ENCODE results near the gene MDM2.

MDM2 gene

DNA sequence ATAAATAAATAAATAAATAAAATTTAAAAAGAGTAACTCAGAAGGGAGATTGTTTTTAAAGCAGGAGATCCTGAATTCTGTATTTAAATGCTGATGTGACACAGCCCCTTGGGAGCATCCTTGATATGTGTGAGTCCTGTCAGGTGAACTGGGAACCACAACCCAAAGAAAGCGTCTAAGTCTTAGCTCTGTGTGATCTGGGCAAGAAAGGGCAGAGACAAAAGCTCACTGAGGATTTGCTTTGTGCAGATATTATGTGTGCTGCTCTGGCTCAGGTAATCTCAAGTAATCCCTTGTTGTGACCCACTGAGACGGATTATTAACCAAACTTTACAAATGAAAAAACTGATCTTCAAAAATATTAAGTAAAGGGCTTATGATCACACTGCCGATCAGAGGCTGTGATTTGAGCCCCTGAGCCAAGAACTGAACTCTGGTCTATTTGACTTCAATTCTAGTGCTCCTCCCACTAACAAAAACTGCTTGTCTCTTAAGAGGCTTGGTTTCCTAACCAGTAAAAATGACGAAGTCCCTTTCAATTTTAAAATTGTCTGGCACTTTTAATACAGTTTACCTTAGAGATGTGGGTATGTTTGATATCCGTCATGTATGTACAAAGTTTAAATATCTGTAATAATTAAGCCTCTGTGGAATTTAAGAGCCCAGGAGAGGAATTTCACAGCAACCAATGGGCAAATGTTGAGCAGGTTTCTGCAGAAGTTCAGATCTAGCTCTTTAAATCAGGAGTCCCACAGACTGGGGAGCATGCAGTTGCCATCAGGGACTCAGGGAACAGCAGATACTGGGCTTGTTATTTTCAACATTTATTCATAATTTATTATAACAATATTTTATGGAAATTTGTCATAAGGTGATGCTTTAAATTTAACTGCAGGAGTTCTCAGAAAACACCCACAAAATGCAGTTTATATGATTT lies 78.9 kb downstream of the MDM2 start:
- no peaks in the 10 kb centered on the region for H3K4me1 ChIP-seq (ENCODE audit: control insufficient read depth, insufficient read depth, low read length)
- WGBS, 2 experiments, result 90 to 92% methylated on average over 5 of the region's 5 CpGs
- no peaks in the 10 kb centered on the region for H3K36me3 ChIP-seq (ENCODE audit: control insufficient read depth, insufficient read depth, low read length)
- no peaks in the 10 kb centered on the region for H3K9me3 ChIP-seq (ENCODE audit: control insufficient read depth, low read length)
- no peak overlapping the region for H3K27ac ChIP-seq (ENCODE audit: insufficient read depth, low read depth, low read length, poor library complexity, severe bottlenecking)
- no peaks in the 10 kb centered on the region for H3K27me3 ChIP-seq (ENCODE audit: control insufficient read depth, insufficient read depth, low read length, poor library complexity, severe bottlenecking)
- no peak overlapping the region for H3K4me3 ChIP-seq (ENCODE audit: insufficient read depth, low read depth, low read length)

DNA sequence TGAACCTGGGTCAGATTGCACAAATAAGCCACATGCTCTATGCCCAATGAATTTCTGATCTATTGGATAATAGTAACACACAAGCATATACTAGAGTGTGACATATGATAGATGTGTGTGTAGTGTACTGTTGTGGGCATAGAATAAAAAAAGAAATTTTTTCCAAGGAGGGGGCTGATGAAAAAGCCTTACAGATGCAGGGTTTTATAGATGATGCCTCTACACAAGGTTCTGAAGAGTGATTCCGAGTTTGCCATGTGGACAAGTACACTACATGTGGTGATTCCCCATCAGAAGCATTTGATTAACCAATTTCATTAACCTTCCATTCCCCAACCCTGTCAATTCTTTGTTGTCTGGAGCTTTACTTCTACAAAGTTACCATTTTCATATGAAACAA lies 79.7 kb downstream of the MDM2 start:
- Histone ChIP-seq H3K27me3 (ENCODE audit: control insufficient read depth, insufficient read depth, low read length, poor library complexity, severe bottlenecking) (no peaks in the 10 kb centered on the region), H3K27ac (ENCODE audit: insufficient read depth, low read depth, low read length, poor library complexity, severe bottlenecking) (no peak overlapping the region), H3K4me1 (ENCODE audit: control insufficient read depth, insufficient read depth, low read length) (no peaks in the 10 kb centered on the region), H3K36me3 (ENCODE audit: control insufficient read depth, insufficient read depth, low read length) (no peaks in the 10 kb centered on the region), H3K9me3 (ENCODE audit: control insufficient read depth, low read length) (no peaks in the 10 kb centered on the region), H3K4me3 (ENCODE audit: insufficient read depth, low read depth, low read length) (no peak overlapping the region)
- 76 to 84% methylated on average over 1 of the region's 1 CpG for WGBS, 2 experiments

DNA sequence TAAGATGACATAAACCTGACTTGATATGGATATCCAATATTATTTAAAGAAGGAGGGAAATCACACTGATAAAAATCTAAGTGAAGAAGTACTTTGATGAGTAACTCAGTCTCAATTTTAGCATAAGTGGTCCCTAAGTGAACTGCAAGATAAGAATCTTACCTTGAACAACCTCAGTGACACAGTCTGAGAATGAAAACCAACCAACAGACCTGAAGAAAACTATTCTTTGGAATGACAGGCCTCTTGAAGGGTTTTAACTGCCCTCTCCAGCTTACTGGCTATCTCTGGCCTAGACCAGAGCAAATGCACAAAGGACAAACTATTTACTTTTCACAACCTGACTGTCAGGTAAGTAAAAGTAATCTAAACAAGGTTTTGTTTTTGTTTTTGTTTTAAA lies 80.3 kb downstream of the MDM2 start:
- no peaks in the 10 kb centered on the region for H3K4me1 ChIP-seq (ENCODE audit: control insufficient read depth, insufficient read depth, low read length)
- H3K4me3 ChIP-seq (ENCODE audit: insufficient read depth, low read depth, low read length), result no peak overlapping the region
- no peaks in the 10 kb centered on the region for H3K27me3 ChIP-seq (ENCODE audit: control insufficient read depth, insufficient read depth, low read length, poor library complexity, severe bottlenecking)
- no peak overlapping the region for H3K27ac ChIP-seq (ENCODE audit: insufficient read depth, low read depth, low read length, poor library complexity, severe bottlenecking)
- no peaks in the 10 kb centered on the region for H3K36me3 ChIP-seq (ENCODE audit: control insufficient read depth, insufficient read depth, low read length)
- no peaks in the 10 kb centered on the region for H3K9me3 ChIP-seq (ENCODE audit: control insufficient read depth, low read length)

DNA sequence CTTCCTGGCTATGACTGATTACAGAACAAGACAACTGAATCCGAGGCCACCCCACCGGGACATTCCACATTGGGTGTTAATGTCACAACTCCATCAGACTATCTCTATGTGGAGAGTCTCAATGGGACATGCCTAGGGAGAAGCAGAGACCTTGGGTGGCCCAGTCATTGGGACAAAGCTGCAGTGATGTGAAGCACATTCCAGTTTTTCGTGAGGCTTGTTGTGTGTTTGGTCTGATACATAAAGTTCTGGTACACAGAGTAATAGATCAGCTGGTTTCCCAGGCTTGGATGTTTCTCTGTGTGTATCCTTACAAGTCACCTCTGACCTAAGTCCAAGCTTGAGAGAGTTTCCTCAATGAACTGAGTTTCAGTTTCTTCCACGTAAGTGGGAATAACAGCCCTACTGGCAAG lies 82.7 kb downstream of the MDM2 start:
- Histone ChIP-seq H3K9me3 (ENCODE audit: control insufficient read depth, low read length) (no peaks in the 10 kb centered on the region), H3K27ac (ENCODE audit: insufficient read depth, low read depth, low read length, poor library complexity, severe bottlenecking) (no peak overlapping the region), H3K4me3 (ENCODE audit: insufficient read depth, low read depth, low read length) (no peak overlapping the region), H3K4me1 (ENCODE audit: control insufficient read depth, insufficient read depth, low read length) (no peaks in the 10 kb centered on the region), H3K36me3 (ENCODE audit: control insufficient read depth, insufficient read depth, low read length) (no peaks in the 10 kb centered on the region), H3K27me3 (ENCODE audit: control insufficient read depth, insufficient read depth, low read length, poor library complexity, severe bottlenecking) (no peaks in the 10 kb centered on the region)
- WGBS, 2 experiments, result 90 to 95% methylated on average over 4 of the region's 4 CpGs

GRCh38 chr12:68891141-68891540 lies 83.2 kb downstream of the MDM2 start:
- Histone ChIP-seq H3K27ac (ENCODE audit: insufficient read depth, low read depth, low read length, poor library complexity, severe bottlenecking) (no peak overlapping the region), H3K27me3 (ENCODE audit: control insufficient read depth, insufficient read depth, low read length, poor library complexity, severe bottlenecking) (no peaks in the 10 kb centered on the region), H3K4me3 (ENCODE audit: insufficient read depth, low read depth, low read length) (no peak overlapping the region), H3K36me3 (ENCODE audit: control insufficient read depth, insufficient read depth, low read length) (no peaks in the 10 kb centered on the region), H3K9me3 (ENCODE audit: control insufficient read depth, low read length) (no peaks in the 10 kb centered on the region), H3K4me1 (ENCODE audit: control insufficient read depth, insufficient read depth, low read length) (no peaks in the 10 kb centered on the region)
- 90 to 98% methylated on average over 5 to 6 of the region's 6 CpGs for WGBS, 2 experiments

DNA sequence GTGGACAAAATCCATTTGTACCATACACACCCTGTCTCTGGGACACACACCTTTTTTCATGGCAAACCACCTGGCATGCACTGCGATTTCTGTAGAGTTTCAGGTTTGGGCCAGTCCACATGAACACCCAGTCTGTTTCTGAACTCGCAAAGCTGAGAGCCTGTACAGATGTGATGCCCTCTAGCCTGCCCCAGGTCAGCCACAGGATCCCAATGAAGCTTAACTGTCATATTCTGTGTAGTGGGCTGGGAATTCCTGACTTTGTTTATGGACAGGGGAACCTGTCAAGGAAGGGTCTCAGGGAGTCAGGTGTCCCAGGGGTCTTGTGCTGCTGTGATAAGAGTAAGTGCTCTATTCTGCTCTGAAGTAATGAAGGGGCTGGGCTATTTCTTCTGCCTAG lies 85.2 kb downstream of the MDM2 start:
- no peak overlapping the region for H3K4me3 ChIP-seq (ENCODE audit: insufficient read depth, low read depth, low read length)
- no peaks in the 10 kb centered on the region for H3K4me1 ChIP-seq (ENCODE audit: control insufficient read depth, insufficient read depth, low read length)
- H3K27me3 ChIP-seq (ENCODE audit: control insufficient read depth, insufficient read depth, low read length, poor library complexity, severe bottlenecking), result no peaks in the 10 kb centered on the region
- no peaks in the 10 kb centered on the region for H3K9me3 ChIP-seq (ENCODE audit: control insufficient read depth, low read length)
- no peaks in the 10 kb centered on the region for H3K36me3 ChIP-seq (ENCODE audit: control insufficient read depth, insufficient read depth, low read length)
- H3K27ac ChIP-seq (ENCODE audit: insufficient read depth, low read depth, low read length, poor library complexity, severe bottlenecking), result no peak overlapping the region
- WGBS, 2 experiments, result 93 to 94% methylated on average over 2 of the region's 2 CpGs

DNA sequence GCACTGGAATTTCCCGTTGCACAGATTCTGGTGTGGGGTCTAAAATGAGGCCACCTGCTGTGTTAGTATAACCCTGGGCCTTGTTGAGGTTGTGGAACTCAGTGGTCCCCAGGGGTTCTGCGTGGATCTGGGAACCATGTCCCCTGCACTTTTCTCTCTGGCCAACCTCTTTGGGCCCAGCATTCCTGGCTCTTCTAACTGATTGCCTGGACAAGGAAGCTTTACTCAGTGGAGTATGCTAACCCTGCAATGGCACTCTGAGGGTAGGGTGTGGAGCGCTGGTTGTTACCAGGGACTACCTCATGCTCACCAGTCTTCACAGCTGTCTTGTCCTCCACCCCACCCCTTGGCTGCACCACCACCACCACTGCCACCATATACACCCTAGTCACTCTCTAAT lies 85.8 kb downstream of the MDM2 start:
- H3K27me3 ChIP-seq (ENCODE audit: control insufficient read depth, insufficient read depth, low read length, poor library complexity, severe bottlenecking), result no peaks in the 10 kb centered on the region
- no peak overlapping the region for H3K27ac ChIP-seq (ENCODE audit: insufficient read depth, low read depth, low read length, poor library complexity, severe bottlenecking)
- no peak overlapping the region for H3K4me3 ChIP-seq (ENCODE audit: insufficient read depth, low read depth, low read length)
- H3K36me3 ChIP-seq (ENCODE audit: control insufficient read depth, insufficient read depth, low read length), result no peaks in the 10 kb centered on the region
- H3K9me3 ChIP-seq (ENCODE audit: control insufficient read depth, low read length), result no peaks in the 10 kb centered on the region
- H3K4me1 ChIP-seq (ENCODE audit: control insufficient read depth, insufficient read depth, low read length), result no peaks in the 10 kb centered on the region
- WGBS, 2 experiments, result 95% methylated on average over 3 of the region's 3 CpGs

- Histone ChIP-seq H3K9me3 (ENCODE audit: control insufficient read depth, low read length) (no peaks in the 10 kb centered on the region), H3K4me3 (ENCODE audit: insufficient read depth, low read depth, low read length) (no peak overlapping the region), H3K27me3 (ENCODE audit: control insufficient read depth, insufficient read depth, low read length, poor library complexity, severe bottlenecking) (no peaks in the 10 kb centered on the region), H3K4me1 (ENCODE audit: control insufficient read depth, insufficient read depth, low read length) (no peaks in the 10 kb centered on the region), H3K27ac (ENCODE audit: insufficient read depth, low read depth, low read length, poor library complexity, severe bottlenecking) (no peak overlapping the region), H3K36me3 (ENCODE audit: control insufficient read depth, insufficient read depth, low read length) (no peaks in the 10 kb centered on the region)
- 94 to 96% methylated on average over 7 of the region's 7 CpGs for WGBS, 2 experiments
Measured at GRCh38 chr12:68894276-68894855, 86.4 kb downstream of the MDM2 start.

DNA sequence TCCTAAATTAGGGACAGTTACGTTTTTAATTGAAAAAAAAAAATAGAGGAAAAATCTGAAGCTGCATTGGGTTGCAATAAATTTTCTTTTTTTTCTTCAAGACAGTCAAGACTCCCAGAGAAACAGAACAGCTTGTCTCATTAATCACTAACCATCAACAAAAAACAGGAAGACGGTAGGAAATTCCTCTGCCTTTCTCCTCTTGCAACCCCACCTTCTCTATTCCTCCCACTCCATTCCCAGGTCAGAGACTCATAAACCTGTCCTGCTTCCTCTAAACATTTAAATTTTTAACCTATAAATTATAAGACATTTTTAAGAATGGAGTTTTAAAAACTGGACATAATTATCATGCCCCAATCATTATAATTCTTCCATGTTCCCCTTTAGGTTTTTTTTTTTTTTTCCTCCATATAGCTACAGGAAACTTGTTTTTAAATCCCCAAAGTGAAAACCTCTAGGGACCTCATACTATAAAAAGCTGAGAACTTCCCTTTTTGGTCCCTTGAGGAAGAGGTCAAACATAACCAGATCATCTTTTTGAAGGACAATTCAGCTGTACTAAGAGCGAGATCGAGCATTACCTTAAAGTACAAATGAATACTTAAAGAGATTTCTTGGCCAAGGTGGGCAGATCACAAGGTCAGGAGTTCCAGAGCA lies 89.0 kb downstream of the MDM2 start:
- Histone ChIP-seq H3K9me3 (ENCODE audit: control insufficient read depth, low read length) (no peaks in the 10 kb centered on the region), H3K36me3 (ENCODE audit: control insufficient read depth, insufficient read depth, low read length) (no peaks in the 10 kb centered on the region), H3K4me1 (ENCODE audit: control insufficient read depth, insufficient read depth, low read length) (no peaks in the 10 kb centered on the region), H3K27ac (ENCODE audit: insufficient read depth, low read depth, low read length, poor library complexity, severe bottlenecking) (no peak overlapping the region), H3K4me3 (ENCODE audit: insufficient read depth, low read depth, low read length) (no peak overlapping the region), H3K27me3 (ENCODE audit: control insufficient read depth, insufficient read depth, low read length, poor library complexity, severe bottlenecking) (no peaks in the 10 kb centered on the region)
- 76 to 88% methylated on average over 4 of the region's 4 CpGs for WGBS, 2 experiments

DNA sequence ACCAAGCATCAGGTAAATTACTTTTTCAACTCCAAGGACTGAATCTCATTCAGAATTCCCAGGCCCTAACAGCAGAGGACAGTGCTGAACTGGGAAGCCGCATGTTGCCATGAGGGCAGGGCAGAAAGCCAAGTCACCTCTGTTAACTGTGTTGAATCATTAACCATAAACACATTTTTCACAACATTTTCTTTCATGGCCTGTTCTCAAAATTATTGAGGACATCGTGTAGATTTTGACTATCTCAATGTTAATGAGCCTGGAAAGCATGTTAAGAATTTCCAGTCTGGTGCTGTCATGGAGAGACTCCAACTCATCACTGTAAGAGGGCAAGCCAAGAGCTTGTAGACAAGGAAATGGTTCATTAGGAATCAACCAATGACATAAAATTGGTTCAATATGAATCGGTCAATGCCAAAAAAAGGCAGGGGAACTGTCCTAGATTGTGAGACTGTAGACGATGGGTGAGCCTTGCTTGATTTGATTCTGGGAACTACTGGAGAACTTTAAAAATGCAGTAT lies 91.3 kb downstream of the MDM2 start:
- H3K4me3 ChIP-seq (ENCODE audit: insufficient read depth, low read depth, low read length), result no peak overlapping the region
- WGBS, 2 experiments, result 94% methylated on average over 4 of the region's 4 CpGs
- H3K9me3 ChIP-seq (ENCODE audit: control insufficient read depth, low read length), result no peaks in the 10 kb centered on the region
- no peaks in the 10 kb centered on the region for H3K36me3 ChIP-seq (ENCODE audit: control insufficient read depth, insufficient read depth, low read length)
- H3K27me3 ChIP-seq (ENCODE audit: control insufficient read depth, insufficient read depth, low read length, poor library complexity, severe bottlenecking), result no peaks in the 10 kb centered on the region
- no peak overlapping the region for H3K27ac ChIP-seq (ENCODE audit: insufficient read depth, low read depth, low read length, poor library complexity, severe bottlenecking)
- H3K4me1 ChIP-seq (ENCODE audit: control insufficient read depth, insufficient read depth, low read length), result no peaks in the 10 kb centered on the region

Measured in ectodermal cell (in vitro differentiated cells).